GM06990 (cell line): Measurements from ENCODE around the gene TMED1.

Experiments used
- DNase-seq: peaks from one replicate; pipeline ENCODE4 v3.0.0-alpha.2; 2011; ENCODE audit not compliant: insufficient read length; ENCODE audit errors: extremely low read depth
- H3K27me3 ChIP-seq: replicated peaks from 2 replicates; pipeline ENCODE4 v1.6.0; 2011; ENCODE audit warnings: low read length; ENCODE audit not compliant: control insufficient read depth, insufficient read depth
- H3K36me3 ChIP-seq: 2 replicates; pipeline ENCODE4 v1.5.1; 2011; ENCODE audit warnings: low read length; ENCODE audit not compliant: control insufficient read depth, insufficient read depth
- H3K4me3 ChIP-seq: replicated peaks from 2 replicates; pipeline ENCODE4 v1.5.1; 2011; ENCODE audit warnings: low read depth, mild to moderate bottlenecking, control low read depth, low read length
- TF ChIP-seq, protein P1 (sequence below): IDR thresholded peaks from 2 replicates; pipeline ENCODE4 v1.5.1; 2011; ENCODE audit warnings: low read length, control low read depth, mild to moderate bottlenecking, inconsistent platforms; ENCODE audit not compliant: insufficient read depth, poor library complexity, severe bottlenecking

Gene TMED1

DNA sequence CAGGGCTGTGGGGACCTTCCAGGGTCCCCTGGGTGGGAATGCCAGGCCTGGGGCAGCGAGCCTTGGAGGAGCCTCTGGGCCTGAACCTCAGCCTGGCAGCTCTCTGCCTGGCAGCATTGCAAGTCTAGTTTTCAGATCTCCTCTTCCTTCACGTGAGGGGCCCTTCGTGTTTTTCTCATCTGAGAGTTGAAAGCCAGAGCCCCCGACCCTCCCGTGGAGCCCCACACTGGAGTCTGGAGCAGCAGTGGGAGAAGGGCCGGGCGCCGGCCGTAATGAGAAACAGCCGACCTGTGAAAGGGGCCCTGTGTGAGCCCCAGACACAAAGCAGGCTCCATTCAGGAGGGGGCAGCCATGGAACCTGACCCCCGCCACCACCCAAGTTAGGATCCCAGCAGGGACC lies 19.3 kb downstream of the TMED1 start:
- Histone ChIP-seq H3K27me3 (no peaks in the 10 kb centered on the region), H3K4me3 (no peak overlapping the region), H3K36me3 (peaks cover 34% of the 10 kb centered on the region)
- DNase-seq = no peak
- TF ChIP-seq, protein P1, sequence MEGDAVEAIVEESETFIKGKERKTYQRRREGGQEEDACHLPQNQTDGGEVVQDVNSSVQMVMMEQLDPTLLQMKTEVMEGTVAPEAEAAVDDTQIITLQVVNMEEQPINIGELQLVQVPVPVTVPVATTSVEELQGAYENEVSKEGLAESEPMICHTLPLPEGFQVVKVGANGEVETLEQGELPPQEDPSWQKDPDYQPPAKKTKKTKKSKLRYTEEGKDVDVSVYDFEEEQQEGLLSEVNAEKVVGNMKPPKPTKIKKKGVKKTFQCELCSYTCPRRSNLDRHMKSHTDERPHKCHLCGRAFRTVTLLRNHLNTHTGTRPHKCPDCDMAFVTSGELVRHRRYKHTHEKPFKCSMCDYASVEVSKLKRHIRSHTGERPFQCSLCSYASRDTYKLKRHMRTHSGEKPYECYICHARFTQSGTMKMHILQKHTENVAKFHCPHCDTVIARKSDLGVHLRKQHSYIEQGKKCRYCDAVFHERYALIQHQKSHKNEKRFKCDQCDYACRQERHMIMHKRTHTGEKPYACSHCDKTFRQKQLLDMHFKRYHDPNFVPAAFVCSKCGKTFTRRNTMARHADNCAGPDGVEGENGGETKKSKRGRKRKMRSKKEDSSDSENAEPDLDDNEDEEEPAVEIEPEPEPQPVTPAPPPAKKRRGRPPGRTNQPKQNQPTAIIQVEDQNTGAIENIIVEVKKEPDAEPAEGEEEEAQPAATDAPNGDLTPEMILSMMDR = no peak

DNA sequence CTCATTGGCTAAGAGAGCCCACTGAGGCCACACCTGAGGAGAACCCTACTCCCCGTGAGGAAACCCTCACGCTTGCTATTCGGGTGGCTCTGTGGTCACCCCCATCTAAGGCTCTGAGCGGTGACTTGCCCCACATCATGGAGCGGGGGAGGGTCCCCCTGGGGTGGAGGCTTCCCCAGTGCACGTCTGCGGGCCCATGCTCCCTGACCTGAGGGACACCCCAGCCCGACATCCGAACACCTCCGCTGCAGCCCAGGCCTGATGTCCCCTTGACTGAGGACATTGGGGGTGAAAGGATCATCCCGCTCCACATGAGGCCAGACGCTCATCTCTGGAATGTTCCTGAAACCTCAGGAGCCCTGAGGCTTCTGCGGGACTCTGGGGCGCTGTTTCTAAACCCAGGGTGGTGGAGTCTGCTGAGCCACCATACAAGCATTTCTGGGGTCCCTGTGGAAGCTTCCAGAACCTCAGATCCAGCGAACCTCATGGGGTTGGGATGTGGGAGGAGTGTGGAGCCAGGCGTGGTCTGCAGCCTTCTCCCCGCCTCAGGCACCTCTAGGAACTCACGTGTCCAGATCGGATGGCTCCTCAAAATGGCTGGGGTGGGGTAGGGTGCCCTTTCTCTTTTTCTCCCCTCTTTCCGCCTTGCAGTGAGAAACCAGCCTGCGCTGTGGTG lies 19.9 kb downstream of the TMED1 start:
- H3K4me3 ChIP-seq = no peak overlapping the region
- TF ChIP-seq, protein P1 = no peak

DNA sequence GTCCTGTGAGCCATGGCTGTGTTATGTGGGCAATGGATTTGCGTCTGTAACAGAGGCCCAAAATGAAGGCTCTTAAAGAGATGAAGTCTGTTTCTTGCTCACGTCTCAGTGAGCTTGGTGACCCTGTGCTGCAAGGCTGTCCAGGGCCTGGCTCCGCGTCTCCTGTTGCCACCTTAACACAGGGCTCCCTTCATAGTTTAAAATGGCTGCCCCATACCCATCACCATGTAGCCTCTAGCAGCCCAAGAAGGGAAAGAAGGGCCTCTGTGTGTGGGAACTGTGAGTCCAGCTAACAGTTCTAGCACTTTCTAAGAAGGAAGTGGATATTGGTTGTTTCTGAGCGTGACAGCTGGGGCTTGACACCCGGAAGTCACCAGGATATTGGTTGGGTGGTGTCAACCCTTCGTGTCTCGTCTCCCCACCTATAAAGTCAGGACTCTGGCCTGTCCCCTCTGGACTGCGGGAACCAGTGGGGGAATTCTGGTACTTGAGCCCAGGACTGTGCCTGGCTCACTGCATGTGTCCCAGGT lies 20.9 kb downstream of the TMED1 start:
- H3K36me3 ChIP-seq = peaks cover 37% of the 10 kb centered on the region
- TF ChIP-seq, protein P1 = no peak
- H3K27me3 ChIP-seq = no peaks in the 10 kb centered on the region
- no peak overlapping the region for H3K4me3 ChIP-seq
- DNase-seq = no peak

More for the DNA sequence above, 19.9 kb downstream of the TMED1 start:
- no peak for DNase-seq
- no peaks in the 10 kb centered on the region for H3K27me3 ChIP-seq
- peaks cover 37% of the 10 kb centered on the region for H3K36me3 ChIP-seq

DNA sequence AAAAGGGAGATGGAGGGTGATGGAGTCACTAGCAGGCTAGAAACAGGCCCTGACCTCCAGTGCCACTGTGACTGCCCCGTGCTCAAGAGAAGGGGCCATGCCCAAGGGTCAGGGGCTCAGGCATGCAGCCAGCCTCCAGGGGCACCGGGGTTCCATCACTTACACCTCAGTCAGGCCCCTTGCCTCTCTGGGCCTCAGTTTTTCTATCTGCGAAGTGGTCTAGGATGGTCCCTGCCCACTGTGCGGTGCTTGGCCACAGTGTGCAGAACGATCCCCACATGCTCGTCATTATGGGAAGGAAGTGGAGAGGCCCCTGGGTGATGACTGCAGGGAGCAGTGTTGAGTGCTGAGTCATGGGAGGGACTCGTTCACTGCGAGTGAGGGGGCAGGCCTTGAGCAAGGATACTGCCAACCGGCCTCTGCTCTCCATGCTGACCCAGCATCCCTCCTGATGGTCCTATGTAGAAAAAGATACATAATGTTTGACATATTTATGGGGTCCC lies 23.1 kb downstream of the TMED1 start:
- TF ChIP-seq, protein P1 = no peak
- peaks cover 35% of the 10 kb centered on the region for H3K36me3 ChIP-seq
- no peak for DNase-seq
- no peaks in the 10 kb centered on the region for H3K27me3 ChIP-seq
- no peak overlapping the region for H3K4me3 ChIP-seq

DNA sequence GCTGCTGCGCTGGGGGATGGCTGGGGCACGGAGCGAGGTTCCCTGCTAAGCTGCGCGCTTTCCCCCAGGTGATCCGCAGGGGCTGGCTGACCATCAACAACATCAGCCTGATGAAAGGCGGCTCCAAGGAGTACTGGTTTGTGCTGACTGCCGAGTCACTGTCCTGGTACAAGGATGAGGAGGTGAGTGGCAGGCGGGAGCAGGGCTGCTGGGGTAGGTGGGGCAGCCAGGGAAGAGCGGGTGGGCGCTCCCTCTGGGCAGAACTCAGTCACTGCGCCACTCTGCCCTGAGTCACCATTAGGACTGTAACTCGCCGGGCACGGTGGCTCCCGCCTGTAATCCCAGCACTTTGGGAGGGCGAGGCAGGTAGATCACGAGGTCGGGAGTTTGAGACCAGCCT lies 23.8 kb downstream of the TMED1 start:
- TF ChIP-seq, protein P1 = no peak
- Histone ChIP-seq H3K4me3 (no peak overlapping the region), H3K27me3 (no peaks in the 10 kb centered on the region), H3K36me3 (peaks cover 35% of the 10 kb centered on the region)
- no peak for DNase-seq
